HS-27A (cell line): ENCODE measurements around the gene USP19.

Experiments
- DNase-seq: peaks from one replicate; pipeline ENCODE4 v3.0.0-alpha.2; 2012; ENCODE audit warnings: low read depth, missing footprints

The USP19 gene

GRCh38 chr3:49120438-49121131 lies at the start of gene USP19:
USP19 (minus strand) TSS chr3:49120823; CDS start chr3:49119145, 1,678 bp downstream.
- peak; percentile 48 for DNase-seq

GRCh38 chr3:49166752-49167556 lies 46.3 kb upstream of the USP19 start:
- DNase-seq: no peak

- DNase-seq: peak; percentile 35
Observed at GRCh38 chr3:49165771-49166751, 45.4 kb upstream of the USP19 start, which contains the start of gene CCDC71. CCDC71 (minus strand) TSS chr3:49166331; CDS start chr3:49164208, 2,123 bp downstream.

- DNase-seq: no peak
Observed at GRCh38 chr3:49164983-49165720, 44.5 kb upstream of the USP19 start.

- DNase-seq: no peak
Observed at GRCh38 chr3:49163609-49164008, 43.0 kb upstream of the USP19 start.

GRCh38 chr3:49162751-49163419 lies 42.3 kb upstream of the USP19 start:
- DNase-seq: no peak

GRCh38 chr3:49161808-49162530 lies 41.3 kb upstream of the USP19 start:
- no peak for DNase-seq

- DNase-seq: no peak
Observed at GRCh38 chr3:49161197-49161596, 40.6 kb upstream of the USP19 start.

GRCh38 chr3:49158792-49159191 lies 38.2 kb upstream of the USP19 start:
- no peak for DNase-seq

- DNase-seq: no peak
Observed at GRCh38 chr3:49158103-49158709, 37.6 kb upstream of the USP19 start.

- no peak for DNase-seq
Observed at GRCh38 chr3:49157289-49157688, 36.7 kb upstream of the USP19 start.

- DNase-seq: no peak
Observed at GRCh38 chr3:49153349-49153912, 32.8 kb upstream of the USP19 start.

- DNase-seq: no peak
Observed at GRCh38 chr3:49151610-49152009, 31.0 kb upstream of the USP19 start.

GRCh38 chr3:49148159-49148558 lies 27.5 kb upstream of the USP19 start:
- DNase-seq: no peak

GRCh38 chr3:49140080-49140479 lies 19.5 kb upstream of the USP19 start:
- no peak for DNase-seq

- no peak for DNase-seq
Observed at GRCh38 chr3:49135499-49135898, 14.9 kb upstream of the USP19 start.

GRCh38 chr3:49134471-49135265 lies 14.0 kb upstream of the USP19 start:
- no peak for DNase-seq

- DNase-seq: peak; percentile 77
Observed at GRCh38 chr3:49133226-49133951, 12.8 kb upstream of the USP19 start.
